GM18868 (cell line): ENCODE results near the gene PEX14.
A peak's percentile ranks its signal among the peaks of the same experiment; 100 is the strongest.
"Not testable (repeated sequence)": the region's sequence is repeated elsewhere in the genome, so short reads cannot be mapped to it uniquely, and the experiment has no call there.

Experiments
- ATAC-seq: cut with Tn5 transposase; IDR thresholded peaks from one replicate; pipeline ENCODE4 v1.9.1; 2021; ENCODE audit warnings: mild to moderate bottlenecking, moderate library complexity; ENCODE audit not compliant: unreplicated experiment

The PEX14 gene

DNA sequence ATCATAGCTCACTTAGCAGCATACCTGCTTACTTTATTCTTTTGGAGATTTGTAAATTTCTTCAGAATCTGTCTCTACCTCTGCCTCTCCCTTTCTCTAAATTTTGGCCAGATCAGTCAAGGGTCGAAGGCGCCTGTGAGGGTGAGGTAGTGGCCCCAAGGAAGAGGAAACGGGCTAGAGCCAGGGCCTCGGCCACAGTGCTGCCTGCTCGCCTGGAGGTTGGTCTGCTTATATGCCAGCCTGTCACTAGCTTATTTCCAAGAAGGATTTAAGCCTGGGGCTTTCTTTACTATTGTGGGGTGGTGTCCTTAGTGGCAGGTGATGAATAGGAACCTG lies 19.6 kb downstream of the PEX14 start:
- no peak for ATAC-seq

- peak; percentile 79 for ATAC-seq
Measured at GRCh38 chr1:10494754-10495474, 20.2 kb downstream of the PEX14 start.

GRCh38 chr1:10495475-10495817 lies 20.7 kb downstream of the PEX14 start:
- ATAC-seq: no peak

GRCh38 chr1:10495952-10496351 lies 21.2 kb downstream of the PEX14 start:
- no peak for ATAC-seq

DNA sequence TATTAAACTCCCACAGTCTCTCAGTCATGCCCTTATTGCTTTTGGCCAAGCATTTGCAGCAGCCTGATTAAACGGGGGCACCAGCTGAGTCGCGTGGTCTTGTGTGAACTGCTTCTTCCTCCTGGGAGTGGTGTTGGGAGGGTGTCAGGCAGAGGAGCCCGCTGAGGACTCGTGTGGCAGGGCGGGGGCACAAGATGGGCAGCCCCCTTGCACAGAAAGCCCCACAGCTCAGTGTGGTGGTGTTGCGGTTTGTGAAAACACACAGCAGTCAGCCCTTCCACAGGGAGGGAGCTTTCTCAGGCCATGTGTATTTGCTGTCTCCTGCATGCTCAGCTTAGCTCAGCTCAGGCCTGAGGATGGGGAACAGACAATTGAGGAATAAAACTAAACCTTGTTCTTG lies 22.4 kb downstream of the PEX14 start:
- ATAC-seq: no peak

DNA sequence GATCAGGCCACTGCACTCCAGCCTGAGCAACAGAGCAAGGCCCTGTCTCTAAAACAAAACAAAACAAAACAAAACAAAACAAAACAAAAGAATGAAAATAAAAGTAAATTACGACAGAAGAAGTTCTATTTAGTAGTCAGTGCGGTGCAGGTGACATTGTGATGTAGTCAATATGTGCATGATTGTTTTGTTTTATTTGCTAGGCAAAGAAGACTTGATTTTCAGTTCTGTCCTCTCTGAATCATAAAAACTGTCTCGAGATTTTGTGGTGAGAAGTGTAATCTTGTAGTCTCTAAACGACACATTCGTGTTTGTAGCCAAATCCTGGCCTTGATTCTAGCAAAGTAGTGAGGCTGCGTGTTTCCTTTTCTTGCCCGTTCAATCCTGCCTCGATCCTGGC lies 23.5 kb downstream of the PEX14 start:
- ATAC-seq: no peak

DNA sequence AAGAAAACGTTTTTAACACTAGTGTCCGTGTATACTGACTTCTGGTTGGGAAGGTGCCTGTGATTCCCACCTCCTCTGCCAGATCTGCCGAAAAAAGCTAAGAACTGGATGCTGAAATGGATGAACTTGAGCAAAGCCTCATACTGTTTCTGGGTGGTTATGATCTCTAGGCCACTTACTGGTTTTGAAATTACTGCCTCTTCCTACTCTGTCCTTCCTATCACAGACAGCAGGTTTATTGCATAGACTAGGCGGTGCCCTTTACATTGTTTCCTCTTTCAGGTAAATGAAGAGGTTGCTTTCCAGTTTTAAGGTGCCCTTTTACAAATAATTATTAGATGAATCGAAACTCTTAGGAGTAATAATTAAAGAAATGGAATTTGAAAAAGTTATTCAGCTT lies 27.5 kb downstream of the PEX14 start:
- ATAC-seq: no peak

DNA sequence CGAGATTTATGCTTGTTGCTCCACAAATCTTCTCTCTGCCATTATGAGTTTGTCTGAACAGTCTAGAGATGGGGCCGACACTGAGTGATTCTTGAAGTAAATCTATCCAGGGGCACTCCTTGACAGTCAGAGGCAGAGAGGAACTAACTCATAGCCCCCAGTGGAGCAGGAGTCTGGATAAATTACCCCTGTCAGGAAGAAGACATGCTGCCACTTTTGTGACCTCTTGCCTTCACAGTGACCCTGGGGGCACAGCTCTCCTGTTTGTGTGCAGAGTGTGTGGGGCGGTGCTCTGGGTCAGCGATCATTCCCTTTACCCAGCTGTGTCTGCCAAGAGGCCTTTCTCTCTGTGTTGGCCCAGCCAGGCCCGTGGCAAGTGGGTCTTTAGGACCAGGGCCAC lies 29.5 kb downstream of the PEX14 start:
- ATAC-seq: no peak

- not testable (repeated sequence) for ATAC-seq
Measured at GRCh38 chr1:10506046-10506676, 31.4 kb downstream of the PEX14 start.

- no peak for ATAC-seq
Measured at GRCh38 chr1:10506677-10507047, 31.9 kb downstream of the PEX14 start.

GRCh38 chr1:10507111-10507879 lies 32.5 kb downstream of the PEX14 start:
- ATAC-seq: peak; percentile 41

- no peak for ATAC-seq
Measured at GRCh38 chr1:10508511-10508951, 33.8 kb downstream of the PEX14 start.

DNA sequence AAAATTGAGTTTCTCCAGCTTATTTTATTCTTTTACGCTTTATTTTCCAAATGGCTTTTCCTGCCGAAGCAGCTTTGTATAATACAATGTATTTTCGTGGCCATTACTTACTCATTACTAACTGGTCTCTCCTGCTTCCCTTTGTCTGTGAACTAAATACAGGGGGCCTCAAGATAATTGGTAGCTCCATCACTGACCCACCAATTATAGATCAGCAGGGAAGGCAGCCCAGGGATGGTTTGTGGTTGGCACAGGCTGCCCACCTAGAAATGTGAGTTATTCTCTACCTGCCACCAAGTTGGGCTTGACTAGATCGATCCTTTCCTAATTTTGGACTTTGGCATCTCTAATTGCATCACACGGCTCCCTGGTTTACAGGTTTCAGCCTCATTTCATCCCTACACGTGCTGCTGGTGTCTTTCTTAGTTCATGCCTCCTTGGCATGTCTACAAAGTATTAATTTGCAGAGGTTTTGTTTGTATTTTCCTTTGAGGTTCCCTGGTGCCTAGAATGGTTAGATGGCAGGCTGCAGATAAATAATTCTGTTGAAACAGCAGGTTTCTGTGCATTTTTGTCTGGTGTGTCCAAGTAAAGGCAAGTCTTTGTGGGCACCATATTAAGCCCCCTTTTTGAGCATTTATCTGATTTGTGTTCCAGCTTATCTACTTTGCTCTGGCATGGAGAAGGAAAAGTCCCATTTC lies 35.2 kb downstream of the PEX14 start:
- no peak for ATAC-seq

GRCh38 chr1:10510520-10511493 lies 36.1 kb downstream of the PEX14 start:
- ATAC-seq: peak; percentile 89

GRCh38 chr1:10511494-10511885 lies 36.7 kb downstream of the PEX14 start:
- ATAC-seq: no peak

GRCh38 chr1:10513199-10513598 lies 38.4 kb downstream of the PEX14 start:
- no peak for ATAC-seq

GRCh38 chr1:10514490-10515235 lies 39.9 kb downstream of the PEX14 start:
- no peak for ATAC-seq

GRCh38 chr1:10515301-10515975 lies 40.7 kb downstream of the PEX14 start:
- ATAC-seq: no peak
